ENCODE measurements around the gene USP31.
A peak's percentile ranks its signal among the peaks of the same experiment; 100 is the strongest.

USP31 gene

DNA sequence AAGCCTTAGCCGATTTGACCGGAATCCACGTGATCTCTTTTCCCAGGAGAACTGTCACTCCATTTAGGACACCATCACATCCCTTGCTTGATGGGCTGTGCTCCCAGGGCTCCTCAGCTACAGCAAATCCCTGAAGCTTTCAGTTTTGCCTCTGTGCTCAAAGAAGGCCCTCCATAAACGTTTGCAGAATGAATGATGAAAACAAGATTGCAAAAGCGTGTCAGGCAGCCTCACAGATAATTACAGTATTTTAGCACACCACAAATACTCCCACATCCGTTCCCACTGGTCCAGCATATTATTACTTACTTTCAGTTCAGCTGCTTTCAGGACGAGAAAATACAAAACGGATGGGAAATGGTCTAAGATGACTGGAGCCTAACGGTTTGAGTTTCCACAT lies 84.6 kb downstream of the USP31 start:
- no peak for ATAC-seq
- TF ChIP-seq PATZ1 (CRISPR knock-in tag; IDR thresholded peaks at IDR 0.05; ENCODE audit: borderline replicate concordance), result no peak
- no peak for TF ChIP-seq ZNF565 (CRISPR knock-in tag; conservative IDR thresholded peaks at IDR 0.05; ENCODE audit: low read depth)
- TF ChIP-seq ZC3H10 (CRISPR knock-in tag; IDR thresholded peaks at IDR 0.05), result no peak
- TF ChIP-seq TCF4 (CRISPR knock-in tag; IDR thresholded peaks at IDR 0.05; ENCODE audit: borderline replicate concordance), result no peak
- TF ChIP-seq RARB (CRISPR knock-in tag; IDR thresholded peaks at IDR 0.05), result no peak
- no peak for TF ChIP-seq CSRNP3 (CRISPR knock-in tag; IDR thresholded peaks at IDR 0.05)
- TF ChIP-seq ARNTL (CRISPR knock-in tag; IDR thresholded peaks at IDR 0.05; ENCODE audit: borderline replicate concordance, low read depth), result no peak
- TF ChIP-seq ZFP30 (CRISPR knock-in tag; IDR thresholded peaks at IDR 0.05), result no peak
- no peak for TF ChIP-seq CSDC2 (CRISPR knock-in tag; IDR thresholded peaks at IDR 0.05)
- no peak for TF ChIP-seq ZFP3 (CRISPR knock-in tag; IDR thresholded peaks at IDR 0.05)
- no peak for TF ChIP-seq ESRRG (CRISPR knock-in tag; IDR thresholded peaks at IDR 0.05)
- TF ChIP-seq POU6F1 (CRISPR knock-in tag; IDR thresholded peaks at IDR 0.05; ENCODE audit: borderline replicate concordance, low read depth), result no peak
- TF ChIP-seq ZNF8 (CRISPR knock-in tag; IDR thresholded peaks at IDR 0.05), result no peak

- ATAC-seq, result no peak
- no peak for TF ChIP-seq CSDC2 (CRISPR knock-in tag; IDR thresholded peaks at IDR 0.05)
- no peak for TF ChIP-seq ISL1 (CRISPR knock-in tag; IDR thresholded peaks at IDR 0.05)
- no peak for TF ChIP-seq SNAI2 (CRISPR knock-in tag; IDR thresholded peaks at IDR 0.05)
- TF ChIP-seq TCF4 (CRISPR knock-in tag; IDR thresholded peaks at IDR 0.05; ENCODE audit: borderline replicate concordance), result no peak
- TF ChIP-seq GLIS3 (CRISPR knock-in tag; IDR thresholded peaks at IDR 0.05), result no peak
These were observed 86.7 kb downstream of the USP31 start for GRCh38 chr16:23062524-23062923.

GRCh38 chr16:23061669-23062068 lies 87.6 kb downstream of the USP31 start:
- ATAC-seq, result peak; percentile 70
- TF ChIP-seq ZNF8 (CRISPR knock-in tag; IDR thresholded peaks at IDR 0.05) (no peak), ZNF565 (CRISPR knock-in tag; conservative IDR thresholded peaks at IDR 0.05; ENCODE audit: low read depth) (no peak), GLIS3 (CRISPR knock-in tag; IDR thresholded peaks at IDR 0.05) (no peak)
- TF ChIP-seq, protein P1, sequence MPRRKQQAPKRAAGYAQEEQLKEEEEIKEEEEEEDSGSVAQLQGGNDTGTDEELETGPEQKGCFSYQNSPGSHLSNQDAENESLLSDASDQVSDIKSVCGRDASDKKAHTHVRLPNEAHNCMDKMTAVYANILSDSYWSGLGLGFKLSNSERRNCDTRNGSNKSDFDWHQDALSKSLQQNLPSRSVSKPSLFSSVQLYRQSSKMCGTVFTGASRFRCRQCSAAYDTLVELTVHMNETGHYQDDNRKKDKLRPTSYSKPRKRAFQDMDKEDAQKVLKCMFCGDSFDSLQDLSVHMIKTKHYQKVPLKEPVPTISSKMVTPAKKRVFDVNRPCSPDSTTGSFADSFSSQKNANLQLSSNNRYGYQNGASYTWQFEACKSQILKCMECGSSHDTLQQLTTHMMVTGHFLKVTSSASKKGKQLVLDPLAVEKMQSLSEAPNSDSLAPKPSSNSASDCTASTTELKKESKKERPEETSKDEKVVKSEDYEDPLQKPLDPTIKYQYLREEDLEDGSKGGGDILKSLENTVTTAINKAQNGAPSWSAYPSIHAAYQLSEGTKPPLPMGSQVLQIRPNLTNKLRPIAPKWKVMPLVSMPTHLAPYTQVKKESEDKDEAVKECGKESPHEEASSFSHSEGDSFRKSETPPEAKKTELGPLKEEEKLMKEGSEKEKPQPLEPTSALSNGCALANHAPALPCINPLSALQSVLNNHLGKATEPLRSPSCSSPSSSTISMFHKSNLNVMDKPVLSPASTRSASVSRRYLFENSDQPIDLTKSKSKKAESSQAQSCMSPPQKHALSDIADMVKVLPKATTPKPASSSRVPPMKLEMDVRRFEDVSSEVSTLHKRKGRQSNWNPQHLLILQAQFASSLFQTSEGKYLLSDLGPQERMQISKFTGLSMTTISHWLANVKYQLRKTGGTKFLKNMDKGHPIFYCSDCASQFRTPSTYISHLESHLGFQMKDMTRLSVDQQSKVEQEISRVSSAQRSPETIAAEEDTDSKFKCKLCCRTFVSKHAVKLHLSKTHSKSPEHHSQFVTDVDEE (CRISPR knock-in tag; IDR thresholded peaks at IDR 0.05), result no peak
- TF ChIP-seq, protein P2, sequence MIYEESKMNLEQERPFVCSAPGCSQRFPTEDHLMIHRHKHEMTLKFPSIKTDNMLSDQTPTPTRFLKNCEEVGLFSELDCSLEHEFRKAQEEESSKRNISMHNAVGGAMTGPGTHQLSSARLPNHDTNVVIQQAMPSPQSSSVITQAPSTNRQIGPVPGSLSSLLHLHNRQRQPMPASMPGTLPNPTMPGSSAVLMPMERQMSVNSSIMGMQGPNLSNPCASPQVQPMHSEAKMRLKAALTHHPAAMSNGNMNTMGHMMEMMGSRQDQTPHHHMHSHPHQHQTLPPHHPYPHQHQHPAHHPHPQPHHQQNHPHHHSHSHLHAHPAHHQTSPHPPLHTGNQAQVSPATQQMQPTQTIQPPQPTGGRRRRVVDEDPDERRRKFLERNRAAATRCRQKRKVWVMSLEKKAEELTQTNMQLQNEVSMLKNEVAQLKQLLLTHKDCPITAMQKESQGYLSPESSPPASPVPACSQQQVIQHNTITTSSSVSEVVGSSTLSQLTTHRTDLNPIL (CRISPR knock-in tag; IDR thresholded peaks at IDR 0.05; ENCODE audit: low read depth), result no peak

- ATAC-seq, result peak; percentile 96
- TF ChIP-seq TCF4 (CRISPR knock-in tag; IDR thresholded peaks at IDR 0.05; ENCODE audit: borderline replicate concordance), result no peak
- TF ChIP-seq CSDC2 (CRISPR knock-in tag; IDR thresholded peaks at IDR 0.05), result no peak
- no peak for TF ChIP-seq RARB (CRISPR knock-in tag; IDR thresholded peaks at IDR 0.05)
- no peak for TF ChIP-seq PATZ1 (CRISPR knock-in tag; IDR thresholded peaks at IDR 0.05; ENCODE audit: borderline replicate concordance)
- TF ChIP-seq ZNF8 (CRISPR knock-in tag; IDR thresholded peaks at IDR 0.05), result no peak
- no peak for TF ChIP-seq ZNF565 (CRISPR knock-in tag; conservative IDR thresholded peaks at IDR 0.05; ENCODE audit: low read depth)
- TF ChIP-seq, protein P1 (CRISPR knock-in tag; IDR thresholded peaks at IDR 0.05), result no peak
- TF ChIP-seq ARNTL (CRISPR knock-in tag; IDR thresholded peaks at IDR 0.05; ENCODE audit: borderline replicate concordance, low read depth), result no peak
- TF ChIP-seq ESRRG (CRISPR knock-in tag; IDR thresholded peaks at IDR 0.05), result no peak
- TF ChIP-seq ZNF70 (CRISPR knock-in tag; IDR thresholded peaks at IDR 0.05), result no peak
These were observed 88.6 kb downstream of the USP31 start for GRCh38 chr16:23060458-23061320.

Data from SK-N-SH treated with all-trans-retinoic acid at 6 μM for 48 hours (cell line).